K562 (cell line): ENCODE data around the gene NKIRAS2. TPM values are rescaled to one million over a fixed set of nuclear protein-coding genes. Genes with fewer than 3 reads are reported as not detected.

Experiments
- AFF1 ChIP-seq, 2 experiments: fragments of 450-650 bp; IDR thresholded peaks; 2 replicates each; pipeline ENCODE4 v1.6.1; 2018; ENCODE audit warnings: mild to moderate bottlenecking in 2 of 2, low read depth in 1 of 2; ENCODE audit not compliant: partially characterized antibody in 2 of 2
- C11orf30 ChIP-seq: fragments of 450-650 bp; IDR thresholded peaks from 2 replicates; pipeline ENCODE4 v1.6.1; 2016; ENCODE audit warnings: low read depth, mild to moderate bottlenecking
- ELF1 ChIP-seq: fragments of 200-800 bp; sonication (Bioruptor generic); IDR thresholded peaks from 2 replicates; pipeline ENCODE4 v1.6.1; 2016; ENCODE audit warnings: missing genetic modification characterization, missing compliant biosample characterization
- ETV1 ChIP-seq: fragments of 450-650 bp; conservative IDR thresholded peaks from 2 replicates; pipeline ENCODE4 v1.6.1; 2016; ENCODE audit warnings: missing genetic modification characterization, control low read depth, low read depth, missing compliant biosample characterization
- FOXO4 ChIP-seq: fragments of 450-650 bp; formaldehyde crosslinking; IDR thresholded peaks from 2 replicates; pipeline ENCODE4 v1.4.0; 2020; ENCODE audit warnings: mild to moderate bottlenecking, moderate library complexity
- GTF2E2 ChIP-seq: fragments of 200-800 bp; sonication (Bioruptor generic); IDR thresholded peaks from 2 replicates; pipeline ENCODE4 v1.6.1; 2016; ENCODE audit warnings: missing genetic modification characterization, missing compliant biosample characterization
- HNRNPL ChIP-seq: fragments of 200-400 bp; formaldehyde crosslinking; IDR thresholded peaks from 2 replicates; pipeline ENCODE4 v1.6.1; 2017; ENCODE audit warnings: low read depth, mild to moderate bottlenecking, low read length
- JUNB ChIP-seq: fragments of 450-650 bp; formaldehyde crosslinking; conservative IDR thresholded peaks from 2 replicates; pipeline ENCODE4 v1.4.0; 2020; ENCODE audit warnings: mild to moderate bottlenecking
- MAFF ChIP-seq: IDR thresholded peaks from 2 replicates; pipeline ENCODE4 v1.6.1; 2012; ENCODE audit warnings: low read length, improper control_type of control experiment
- NCOR1 ChIP-seq: fragments of 450-650 bp; IDR thresholded peaks from 2 replicates; pipeline ENCODE4 v1.6.1; 2016; ENCODE audit warnings: mild to moderate bottlenecking, moderate library complexity
- SUPT5H ChIP-seq: fragments of 450-650 bp; IDR thresholded peaks from 2 replicates; pipeline ENCODE4 v1.6.1; 2016
- TEAD2 ChIP-seq: fragments of 450-650 bp; IDR thresholded peaks from 2 replicates; pipeline ENCODE4 v1.6.1; 2016; ENCODE audit warnings: missing genetic modification characterization, control low read depth, missing compliant biosample characterization
- TRIM28 ChIP-seq: fragments of 450-650 bp; IDR thresholded peaks from 2 replicates; pipeline ENCODE4 v1.6.1; 2017
- ZBTB17 ChIP-seq: fragments of 450-650 bp; formaldehyde crosslinking; IDR thresholded peaks from 2 replicates; pipeline ENCODE4 v1.4.0; 2020; ENCODE audit warnings: mild to moderate bottlenecking
- ZNF165 ChIP-seq: fragments of 250-450 bp; sonication (Bioruptor Pico); IDR thresholded peaks from 2 replicates; pipeline ENCODE4 v1.4.0; 2020; ENCODE audit warnings: borderline replicate concordance
- ZNF282 ChIP-seq: sonication (generic); formaldehyde crosslinking; IDR thresholded peaks from 2 replicates; pipeline ENCODE4 v1.8.1; 2023; ENCODE audit warnings: missing genetic modification reagents
- ZNF398 ChIP-seq: fragments of 250-450 bp; sonication (Bioruptor Pico); IDR thresholded peaks from 2 replicates; pipeline ENCODE4 v1.8.0; 2021; ENCODE audit warnings: moderate library complexity, mild to moderate bottlenecking, inconsistent platforms
- ZNF518B ChIP-seq: fragments of 250-450 bp; sonication (Bioruptor Pico); IDR thresholded peaks from 2 replicates; pipeline ENCODE4 v1.5.0; 2021; ENCODE audit warnings: mild to moderate bottlenecking, moderate library complexity
- polyA plus RNA-seq, 8 experiments: library from polyadenylated mRNA; depleted of rRNA in 4 of 8; stranded (reverse) in 5 of 8; unstranded in 3 of 8; fragments of >200 nt; fragmentation: Nextera tagmentation in 2 of 8; fragmentation: Illumina TruSeq in 1 of 8; extraction: Ambion mirVana in 2 of 8; extraction: Trizol in 1 of 8; gene quantifications; 2 replicates each; pipeline versions ENCODE4 v1.2.1 to v1.2.3, GENCODE V29; 2011 to 2014; ENCODE audit warnings: inconsistent platforms in 1 of 8, missing spikeins in 1 of 8
- total RNA-seq, 7 experiments: library from RNA; depleted of rRNA in 6 of 7; stranded (reverse); fragments of >200 nt in 6 of 7; fragmentation: Illumina TruSeq in 2 of 7; extraction: Trizol in 2 of 7; gene quantifications; 2 replicates each; pipeline versions ENCODE4 v1.2.1 to v1.2.3, GENCODE V29; 2011 to 2021; ENCODE audit warnings: low replicate concordance in 1 of 7

Gene NKIRAS2
- total and polyA plus RNA-seq, 9 of the 15 experiments (the other 6 are each of a cell fraction or from before 2014, with no cell fraction given): 10.1 to 65.5 (median 29.8) TPM

DNA sequence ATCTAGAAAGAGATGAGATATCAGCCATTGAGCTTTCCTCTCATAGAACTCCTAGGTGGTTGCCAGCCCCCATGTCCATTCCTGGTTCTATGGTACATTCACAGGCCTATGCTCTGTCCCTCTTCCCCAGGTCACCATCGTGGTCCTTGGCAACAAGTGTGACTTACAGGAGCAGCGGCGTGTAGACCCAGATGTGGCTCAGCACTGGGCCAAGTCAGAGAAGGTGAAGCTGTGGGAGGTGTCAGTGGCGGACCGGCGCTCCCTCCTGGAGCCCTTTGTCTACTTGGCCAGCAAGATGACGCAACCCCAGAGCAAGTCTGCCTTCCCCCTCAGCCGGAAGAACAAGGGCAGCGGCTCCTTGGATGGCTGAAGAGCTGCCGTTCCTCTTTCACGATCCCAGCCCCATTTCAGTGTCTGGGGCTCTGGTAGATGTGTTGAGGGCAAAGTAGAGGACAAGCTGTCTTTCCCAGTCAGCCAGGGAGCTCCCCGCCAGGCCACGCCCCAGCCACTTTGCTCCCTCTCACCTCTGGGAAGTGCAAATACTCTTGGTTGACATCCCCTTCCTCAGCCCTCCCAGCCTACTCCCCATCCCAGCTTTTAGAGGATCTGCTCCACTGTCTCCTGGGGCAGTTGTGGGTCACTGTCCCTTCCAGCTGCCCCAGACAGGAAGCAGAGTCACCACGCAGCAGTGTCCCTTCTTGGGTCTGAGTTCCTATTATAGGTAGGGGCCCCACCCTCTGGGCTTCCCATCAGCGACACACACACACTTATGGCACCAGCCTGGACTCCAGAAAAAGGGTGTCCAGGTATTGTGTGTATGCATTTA, 3.8 kb downstream of the NKIRAS2 start (continued):
- TF ChIP-seq HNRNPL: no peak
- peak; percentile 77 for TF ChIP-seq ELF1
- TF ChIP-seq AFF1 (IDR thresholded peaks at IDR 0.05; ENCODE audit: low read depth in 1 of 2, partially characterized antibody in 2 of 2): peak in 1 of 2 experiments; percentile 42
- no peak for TF ChIP-seq NCOR1
- no peak for TF ChIP-seq C11orf30
- TF ChIP-seq ZNF282 (CRISPR knock-in tag): no peak
- TF ChIP-seq FOXO4: no peak
- TF ChIP-seq TRIM28: no peak
- TF ChIP-seq ETV1 (tag): peak; percentile 83
- no peak for TF ChIP-seq ZNF398
- TF ChIP-seq MAFF: no peak
- TF ChIP-seq SUPT5H: peak; percentile 33; the same call in 1 of the 2 replicates
- TF ChIP-seq ZNF518B (CRISPR knock-in tag): no peak
- peak; percentile 71 for TF ChIP-seq JUNB (CRISPR knock-in tag)
- no peak for TF ChIP-seq TEAD2 (tag)
- peak; percentile 44; the same call in 1 of the 2 replicates for TF ChIP-seq ZNF165 (CRISPR knock-in tag)
- no peak for TF ChIP-seq GTF2E2 (tag)
- TF ChIP-seq ZBTB17 (CRISPR knock-in tag): peak; percentile 68; the same call in 1 of the 2 replicates
